Lower leg skin (tissue), 4 donors: Measurements from ENCODE around the gene IL12B. TPM values are rescaled to one million over a fixed set of nuclear protein-coding genes. Genes with fewer than 3 reads are reported as not detected.
A peak's percentile ranks its signal among the peaks of the same experiment; 100 is the strongest.

ENCODE experiments used
- DNase-seq, 2 donors: peaks; one replicate each; pipeline ENCODE4 v3.0.0-alpha.2; 2019; ENCODE audit warnings: low spot score in 2 of 2
- H3K4me3 ChIP-seq: fragments of 200-600 bp; sonication (generic); 2 replicates; pipeline ENCODE4 v1.5.1; 2017; ENCODE audit warnings: mild to moderate bottlenecking, low read depth; ENCODE audit not compliant: poor library complexity, severe bottlenecking
- CTCF ChIP-seq, 3 donors: fragments of 450-650 bp; IDR thresholded peaks; one replicate each; pipeline ENCODE4 v1.5.1; 2016; ENCODE audit warnings: antibody characterized with exemption in 3 of 3, mild to moderate bottlenecking in 3 of 3, moderate library complexity in 2 of 3
- POLR2A ChIP-seq, 2 donors: fragments of 450-650 bp; IDR thresholded peaks; one replicate each; pipeline ENCODE4 v1.6.1; 2016 to 2017; ENCODE audit warnings: antibody characterized with exemption in 2 of 2, mild to moderate bottlenecking in 1 of 2, moderate library complexity in 1 of 2
- WGBS, 2 donors: methylation state at CpG; one replicate each; pipeline ENCODE4 v1.1.5; 2018; 5-methylcytosine and 5-hydroxymethylcytosine counted together
- intact Hi-C: fragments of 100-400 bp; cut with DNase I; formaldehyde crosslinking; loops from one replicate; pipeline ENCODE4 v1.15.0; 2023; ENCODE audit warnings: low total_unique reads
- total RNA-seq, 4 donors: library from RNA; depleted of rRNA; stranded (reverse); fragments of >200 nt; gene quantifications; one replicate each; pipeline ENCODE4 v1.1.0, GENCODE V29; 2016

IL12B gene
- total RNA-seq, 4 donors from 2014 or later, result not detected

- WGBS, 2 donors, result 76 to 87% methylated on average over 1 of the region's 1 CpG
Measured at GRCh38 chr5:159342840-159343239, 12.6 kb upstream of the IL12B start.

GRCh38 chr5:159341906-159342310, 11.6 kb upstream of the IL12B start:
- 17 to 23% methylated on average over 4 of the region's 4 CpGs for WGBS, 2 donors
- peak in 1 of 2 donors; percentile 88 for DNase-seq
- intact Hi-C loops, result no loop called here
- H3K4me3 ChIP-seq, result no peak overlapping the region
- TF ChIP-seq POLR2A (IDR thresholded peaks at IDR 0.05), result no peak
- no peak for TF ChIP-seq CTCF (IDR thresholded peaks at IDR 0.05)

More at GRCh38 chr5:159342840-159343239, 12.6 kb upstream of the IL12B start:
- no peak for DNase-seq
- TF ChIP-seq POLR2A (IDR thresholded peaks at IDR 0.05) (no peak), CTCF (IDR thresholded peaks at IDR 0.05) (no peak)
- no peak overlapping the region for H3K4me3 ChIP-seq
- intact Hi-C loops, result no loop called here

GRCh38 chr5:159341145-159341544, 10.9 kb upstream of the IL12B start:
- intact Hi-C loops, result no loop called here
- 86 to 94% methylated on average over 2 of the region's 2 CpGs for WGBS, 2 donors
- no peak overlapping the region for H3K4me3 ChIP-seq
- no peak for DNase-seq
- TF ChIP-seq POLR2A (IDR thresholded peaks at IDR 0.05) (no peak), CTCF (IDR thresholded peaks at IDR 0.05) (no peak)

GRCh38 chr5:159340511-159340910, 10.2 kb upstream of the IL12B start:
- H3K4me3 ChIP-seq, result no peak overlapping the region
- TF ChIP-seq CTCF (IDR thresholded peaks at IDR 0.05), result no peak
- TF ChIP-seq POLR2A (IDR thresholded peaks at IDR 0.05), result no peak
- WGBS, 2 donors, result 94 to 97% methylated on average over 4 of the region's 4 CpGs
- intact Hi-C loops, result no loop called here
- DNase-seq, result no peak

- intact Hi-C loops, result no loop called here
- TF ChIP-seq CTCF (IDR thresholded peaks at IDR 0.05) (no peak), POLR2A (IDR thresholded peaks at IDR 0.05) (no peak)
- WGBS, 2 donors, result 51 to 66% methylated on average over 2 of the region's 2 CpGs
Measured at GRCh38 chr5:159339460-159339859, 9.2 kb upstream of the IL12B start.

GRCh38 chr5:159338118-159338517, 7.8 kb upstream of the IL12B start:
- DNase-seq, result no peak
- TF ChIP-seq POLR2A (IDR thresholded peaks at IDR 0.05) (no peak), CTCF (IDR thresholded peaks at IDR 0.05) (no peak)
- intact Hi-C loops, result no loop called here
- H3K4me3 ChIP-seq, result no peak overlapping the region

More at GRCh38 chr5:159339460-159339859, 9.2 kb upstream of the IL12B start:
- H3K4me3 ChIP-seq, result no peak overlapping the region
- DNase-seq, result no peak
